Smooth muscle cell of the umbilical artery (primary cell): ENCODE data around the gene DHRS11. TPM values are rescaled to one million over a fixed set of nuclear protein-coding genes. Genes with fewer than 3 reads are reported as not detected.

Experiments
- total RNA-seq: library from RNA; depleted of rRNA; stranded (reverse); fragments of >200 nt; gene quantifications from 2 replicates; pipeline ENCODE4 v1.2.3, GENCODE V29; 2014

DHRS11 gene, protein sequence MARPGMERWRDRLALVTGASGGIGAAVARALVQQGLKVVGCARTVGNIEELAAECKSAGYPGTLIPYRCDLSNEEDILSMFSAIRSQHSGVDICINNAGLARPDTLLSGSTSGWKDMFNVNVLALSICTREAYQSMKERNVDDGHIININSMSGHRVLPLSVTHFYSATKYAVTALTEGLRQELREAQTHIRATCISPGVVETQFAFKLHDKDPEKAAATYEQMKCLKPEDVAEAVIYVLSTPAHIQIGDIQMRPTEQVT
- total RNA-seq, result 3.9 and 6.7 TPM in 2 replicates

GRCh38 chr17:36591434-36592315 is at the start of gene DHRS11:
Gene DHRS11, plus strand, starts transcription at chr17:36591879. Its CDS starts 131 bp downstream, at chr17:36592010.

DNA sequence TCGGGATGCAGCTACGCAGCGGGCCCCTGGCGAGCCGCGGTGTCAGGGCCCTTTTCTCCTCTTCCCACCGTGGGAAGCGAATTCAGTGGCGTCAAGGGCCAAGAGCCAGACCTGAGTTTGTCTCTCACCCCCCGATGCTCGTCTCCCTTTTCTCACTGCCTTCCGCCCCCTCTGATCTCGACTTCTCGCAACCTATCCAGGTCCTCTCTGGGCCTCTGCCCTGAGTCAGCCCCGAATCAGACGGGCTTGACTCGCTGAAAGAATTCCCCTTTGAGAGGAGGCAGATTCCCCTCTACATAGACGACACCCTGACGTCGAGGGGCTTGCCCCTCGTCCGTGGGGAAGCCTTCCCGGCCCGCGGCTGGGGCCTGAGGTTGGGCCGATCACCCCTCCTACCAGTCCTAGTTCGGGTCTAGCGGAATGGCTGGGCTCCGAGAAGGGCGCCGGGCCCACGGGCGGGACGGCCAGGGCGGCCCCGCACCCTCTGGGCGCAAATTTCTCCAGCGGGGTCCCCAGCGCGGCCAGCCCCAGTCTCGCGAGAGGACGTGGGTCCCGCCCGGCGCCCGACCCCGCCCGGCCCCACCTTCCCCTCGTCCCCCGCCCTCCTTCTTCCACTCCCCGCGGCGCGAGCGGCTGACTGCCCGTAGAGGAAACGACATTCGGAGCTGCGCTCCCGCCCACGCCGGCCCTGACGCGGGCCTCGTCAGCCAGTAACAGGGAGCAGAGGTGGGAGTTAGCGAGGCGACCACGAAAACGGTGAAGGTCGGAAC is 47.2 kb upstream of the DHRS11 start, which contains the start of gene GGNBP2:
TSS of gene GGNBP2 (plus strand) at position 613 of the 770 bp plus-strand sequence. CDS start 806 bp downstream, outside the sequence.

DNA sequence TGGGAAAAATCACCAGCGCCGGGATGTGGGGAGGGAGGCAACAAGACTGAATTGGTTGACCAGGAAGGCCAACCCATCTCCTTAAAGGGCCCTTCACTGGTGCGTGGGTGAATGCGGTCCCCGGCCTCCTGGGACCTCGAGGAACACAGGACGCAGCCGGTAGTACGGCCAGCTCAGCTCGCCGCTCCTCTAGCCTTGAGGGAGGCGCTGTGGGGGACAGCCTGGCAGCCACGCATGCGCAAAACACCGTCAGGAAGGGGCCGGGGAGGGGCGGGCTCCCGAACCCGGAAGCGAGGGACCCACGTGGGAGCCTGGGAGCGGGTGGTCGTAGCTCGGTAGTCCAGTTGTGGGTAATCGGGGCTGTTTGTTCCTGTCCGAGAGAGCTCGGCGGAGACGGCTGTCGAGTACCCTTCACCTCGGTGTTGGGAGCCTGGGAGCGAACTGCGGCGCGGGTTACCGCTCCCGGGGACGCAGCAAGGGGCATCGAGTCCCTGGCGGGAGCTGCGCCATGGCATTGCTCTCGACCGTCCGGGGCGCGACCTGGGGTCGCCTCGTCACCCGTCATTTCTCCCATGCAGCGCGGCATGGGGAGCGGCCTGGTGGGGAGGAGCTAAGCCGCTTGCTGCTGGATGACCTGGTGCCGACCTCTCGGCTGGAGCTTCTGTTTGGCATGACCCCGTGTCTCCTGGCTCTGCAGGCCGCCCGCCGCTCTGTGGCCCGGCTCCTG is 9.8 kb downstream of the DHRS11 start, which contains the start of gene MRM1:
TSS of gene MRM1 (plus strand) at position 281 of the 727 bp plus-strand sequence. CDS start at position 509, 228 bp downstream.

Other genes starting within 250 kb of the DHRS11 start
- not detected in 2 replicates for gene TBC1D3H, start 203.4 kb upstream of the DHRS11 start, total RNA-seq
- gene ZNHIT3, start 105.2 kb upstream of the DHRS11 start, total RNA-seq, result 12.9 and 25.2 TPM in 2 replicates
- 35.0 and 51.9 TPM in 2 replicates for gene MYO19, start 57.0 kb upstream of the DHRS11 start, total RNA-seq
- gene PIGW, start 56.9 kb upstream of the DHRS11 start, total RNA-seq, result 3.6 and 8.2 TPM in 2 replicates
- 69.7 and 79.3 TPM in 2 replicates for gene GGNBP2, start 47.0 kb upstream of the DHRS11 start, total RNA-seq
- gene MRM1, start 9.7 kb downstream of the DHRS11 start, total RNA-seq, result 7.2 and 7.4 TPM in 2 replicates